ENCODE data around the gene OR10H1.
"Not testable (repeated sequence)": the region's sequence is repeated elsewhere in the genome, so short reads cannot be mapped to it uniquely, and the experiment has no call there.

Gene OR10H1

DNA sequence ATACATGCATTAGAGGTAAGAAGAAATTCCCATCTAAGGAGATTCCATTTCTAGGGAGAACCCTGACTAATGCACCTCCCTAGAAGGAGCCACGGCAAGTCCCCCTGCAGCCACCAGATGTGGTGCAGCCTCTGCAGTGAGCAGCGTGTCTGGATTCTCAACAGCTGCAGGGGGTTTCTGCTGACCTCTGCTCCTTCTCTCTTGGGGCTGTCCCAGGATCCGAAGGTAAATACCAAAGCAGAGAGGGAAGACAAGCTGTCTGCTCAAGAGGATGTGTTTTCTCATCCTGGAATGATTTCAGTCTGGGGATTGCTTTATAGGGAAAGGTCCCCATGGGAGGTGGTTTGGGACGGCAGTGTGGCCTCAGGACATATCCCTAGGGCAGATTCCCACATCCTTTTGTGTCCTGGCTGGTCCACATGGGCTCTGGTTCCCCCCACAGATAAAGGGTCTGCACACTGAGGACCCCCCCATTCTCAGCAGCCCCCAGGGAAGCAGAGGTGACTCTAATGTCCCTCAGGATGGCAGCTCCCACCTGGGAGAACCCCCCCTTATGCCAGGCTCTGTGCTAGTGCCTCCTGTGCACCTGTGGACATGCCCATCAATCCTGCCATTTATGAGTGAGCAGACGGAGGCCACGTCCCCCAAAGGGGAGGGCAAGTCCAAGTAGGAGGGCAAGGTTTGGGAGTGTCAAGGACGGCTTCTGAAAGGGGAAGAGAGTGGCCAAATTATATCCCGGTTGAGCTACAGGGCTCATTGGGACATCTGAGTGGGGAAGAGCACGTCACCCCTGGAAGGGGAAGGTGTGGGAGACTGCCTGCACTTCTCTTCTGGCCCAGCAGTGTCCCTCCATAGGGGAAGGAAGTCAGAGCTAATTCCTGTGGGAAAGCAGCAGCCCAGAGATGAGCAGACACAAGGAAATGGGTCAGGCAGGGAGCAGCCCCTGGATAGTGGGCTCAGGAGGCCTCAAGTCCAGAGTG lies 38.2 kb downstream of the OR10H1 start:
- DNase-seq, result no peak
- in situ Hi-C loops (cut with MboI; ENCODE audit: low pct_unique_long_range_greater_than_20kb, low sequenced_read_pairs), result loop anchor here (5.0 kb wide), 1 partner anchor 105 kb away; the partner anchor contains the start of gene CYP4F12

DNA sequence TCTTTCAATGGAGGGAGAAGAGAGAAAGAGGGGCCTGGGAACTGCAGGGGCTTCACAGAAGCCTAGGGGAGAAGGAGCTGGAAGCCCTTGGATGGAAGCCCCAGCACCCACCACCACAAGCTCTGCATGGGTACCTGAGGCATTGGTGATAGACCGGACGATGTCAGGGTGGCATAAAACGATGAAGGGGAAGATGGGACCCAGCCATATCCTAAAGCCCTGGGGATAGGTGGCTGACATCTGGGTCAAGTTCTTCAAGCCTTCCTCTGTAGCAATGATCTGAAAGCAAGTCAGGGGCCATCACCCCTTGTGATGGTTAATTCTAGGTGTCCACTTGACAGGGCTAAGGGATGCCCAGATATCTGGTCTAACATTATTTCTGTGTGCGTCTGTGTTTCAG lies 39.2 kb downstream of the OR10H1 start:
- DNase-seq, result no peak
- in situ Hi-C loops (cut with MboI; ENCODE audit: low pct_unique_long_range_greater_than_20kb, low sequenced_read_pairs), result loop anchor here (5.0 kb wide), 1 partner anchor 104 kb away; the partner anchor contains the start of gene CYP4F12

DNA sequence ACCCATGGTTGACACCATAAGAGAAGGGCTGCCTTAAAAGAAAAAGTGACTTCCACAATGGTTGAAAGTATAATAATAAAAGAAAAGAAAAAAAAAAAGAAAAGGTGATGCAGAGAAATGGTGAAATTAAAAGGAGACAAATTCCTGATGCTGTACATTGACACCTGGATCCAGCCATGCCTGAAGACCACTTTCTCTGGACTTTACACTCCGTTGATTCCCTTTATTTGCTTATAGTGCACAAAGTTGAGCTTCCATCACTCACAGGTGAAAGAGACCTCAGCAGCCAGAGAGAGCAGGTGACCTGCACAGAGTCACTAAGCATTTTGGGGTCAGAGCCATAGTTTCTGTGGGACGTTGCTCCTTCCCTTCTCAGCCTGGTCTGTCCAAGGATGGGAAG lies 40.2 kb downstream of the OR10H1 start:
- no peak for DNase-seq
- in situ Hi-C loops (cut with MboI; ENCODE audit: low pct_unique_long_range_greater_than_20kb, low sequenced_read_pairs), result loop anchor here (5.0 kb wide), 1 partner anchor 103 kb away; the partner anchor contains the start of gene CYP4F12

DNA sequence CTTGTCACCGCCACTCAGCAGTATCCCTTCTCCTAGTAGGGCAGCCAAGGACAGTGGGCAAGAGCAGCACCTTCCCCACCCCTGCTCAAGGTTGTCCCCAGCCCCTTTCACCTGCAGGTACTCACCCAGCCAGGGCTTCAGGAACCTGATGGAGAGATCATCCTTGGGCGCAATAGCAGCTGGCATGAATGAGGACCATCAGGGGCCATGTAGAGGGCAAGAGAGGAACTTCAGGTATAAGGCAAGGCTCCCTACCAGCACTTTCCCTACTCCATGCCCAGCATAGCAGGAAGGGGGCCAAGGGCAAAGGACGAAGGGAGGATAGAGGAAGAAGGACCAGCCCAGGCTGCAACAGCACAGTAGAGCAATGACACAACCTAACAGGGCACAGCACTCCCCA lies 41.3 kb downstream of the OR10H1 start:
- DNase-seq; in situ Hi-C loops (cut with MboI; ENCODE audit: low pct_unique_long_range_greater_than_20kb, low sequenced_read_pairs): not testable (repeated sequence)

DNA sequence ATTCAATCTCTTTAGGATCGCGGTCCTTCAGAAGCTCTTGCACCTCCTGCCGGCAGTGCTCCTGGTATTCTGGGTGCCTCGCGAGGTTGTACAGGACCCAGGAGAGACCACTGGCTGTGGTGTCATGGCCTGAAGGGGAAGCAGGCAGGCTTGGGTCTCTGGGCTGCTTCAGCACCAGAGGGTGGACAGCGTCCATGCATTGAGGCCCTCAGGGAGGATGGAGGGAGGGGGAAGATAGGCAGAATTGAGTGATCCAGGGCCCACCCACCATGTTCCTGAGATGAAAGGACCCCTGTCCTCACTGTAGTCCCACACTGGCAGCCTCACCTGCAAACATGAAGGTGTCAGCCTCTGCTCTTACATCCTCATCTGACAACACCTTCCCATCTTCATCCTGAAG lies 45.9 kb downstream of the OR10H1 start:
- in situ Hi-C loops (cut with MboI; ENCODE audit: low pct_unique_long_range_greater_than_20kb, low sequenced_read_pairs), result no loop called here
- DNase-seq, result peak; percentile 27

DNA sequence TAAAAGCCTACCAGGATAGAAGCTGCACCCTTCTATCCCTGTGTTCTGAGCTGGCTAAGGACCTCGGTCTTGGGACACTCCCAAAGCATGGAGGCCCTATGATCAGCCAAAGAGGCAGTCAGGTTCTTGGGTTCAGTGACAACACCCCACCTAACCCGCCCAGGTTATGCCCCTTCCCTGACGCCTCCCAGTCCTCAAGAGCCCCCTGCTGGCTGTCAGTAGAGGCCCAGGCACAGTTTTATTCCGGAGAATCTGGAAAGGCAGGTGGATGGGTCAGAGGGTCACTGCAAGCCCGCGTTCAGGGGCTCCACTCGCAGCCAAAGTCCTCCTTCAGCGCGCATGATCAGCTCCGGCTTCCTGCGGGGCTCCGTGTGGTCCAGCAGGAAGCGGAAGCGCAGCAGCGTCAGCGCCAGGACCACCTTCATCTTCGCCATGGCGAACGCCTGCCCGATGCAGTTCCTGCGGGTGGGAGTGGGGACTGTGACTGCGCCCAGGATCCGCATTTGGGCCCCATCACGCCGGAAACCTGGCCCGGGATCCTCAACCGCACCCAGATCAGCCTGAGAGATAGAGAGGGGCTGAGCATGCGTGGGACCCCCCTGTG lies 55.4 kb downstream of the OR10H1 start:
- no peak for DNase-seq
- in situ Hi-C loops (cut with MboI; ENCODE audit: low pct_unique_long_range_greater_than_20kb, low sequenced_read_pairs), result no loop called here

DNA sequence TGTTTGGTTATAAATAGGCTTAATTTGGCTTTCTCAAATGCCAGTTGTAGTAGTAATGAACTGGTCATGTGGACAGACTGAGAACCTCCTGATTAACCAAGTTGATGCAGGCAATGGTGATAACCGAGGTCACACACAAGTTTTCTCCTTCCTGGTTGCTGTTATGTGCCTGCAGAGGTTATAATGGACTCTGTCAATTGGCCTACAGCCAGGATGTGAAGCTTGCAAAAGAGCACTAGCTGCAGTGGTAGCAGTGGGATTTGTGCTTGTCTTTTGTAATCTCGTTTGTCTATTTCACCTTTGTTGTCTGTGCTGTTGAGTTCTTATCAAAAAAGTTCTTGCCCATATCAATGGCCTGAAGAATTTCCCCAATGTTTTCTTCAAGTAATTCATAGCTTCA lies 57.1 kb downstream of the OR10H1 start:
- DNase-seq, result no peak
- in situ Hi-C loops (cut with MboI; ENCODE audit: low pct_unique_long_range_greater_than_20kb, low sequenced_read_pairs), result no loop called here
